B cell (primary cell): ENCODE data around the gene COG5. TPM values are rescaled to one million over a fixed set of nuclear protein-coding genes. Genes with fewer than 3 reads are reported as not detected.

Source experiments
- ATAC-seq: fragments of 200-7000 bp; cut with Tn5 transposase; one replicate; pipeline ENCODE4 v1.10.0; 2021; ENCODE audit warnings: low read depth, mild to moderate bottlenecking, moderate number of reproducible peaks, moderate library complexity
- CTCF ChIA-PET: fragments of 350-600 bp; sonication (Branson Sonifier 250); formaldehyde crosslinking; loops from one replicate; lab custom pipeline; 2021; ENCODE audit warnings: antibody characterized with exemption, inconsistent platforms; lab: Charles Lee
- POLR2A ChIA-PET: fragments of 350-600 bp; sonication (Branson Sonifier 250); formaldehyde crosslinking; loops from one replicate; lab custom pipeline; 2021; ENCODE audit warnings: antibody characterized with exemption; lab: Charles Lee
- DNase-seq: peaks from one replicate; pipeline ENCODE4 v3.0.0; 2013
- H2AFZ ChIP-seq: 2 replicates; pipeline ENCODE4 v1.6.1; 2012; ENCODE audit warnings: mild to moderate bottlenecking, low read depth, low read length; ENCODE audit not compliant: insufficient read depth, poor library complexity, severe bottlenecking
- H3K27ac ChIP-seq, 2 donors: 1 replicate in 1 of 2; 2 replicates in 1 of 2; pipeline ENCODE4 v1.5.1; 2012 to 2013; ENCODE audit warnings: low read length in 2 of 2, mild to moderate bottlenecking in 2 of 2, moderate library complexity in 1 of 2
- H3K27me3 ChIP-seq, 4 experiments: fragments of 200-600 bp in 1 of 4; sonication (generic) in 1 of 4; replicated peaks in 1 of 4; 1 replicate in 2 of 4; 2 replicates in 2 of 4; pipeline versions ENCODE4 v1.6.1 to v1.7.0; 2013 to 2016; ENCODE audit warnings: low read length in 3 of 4, mild to moderate bottlenecking in 2 of 4, mixed read lengths in 1 of 4, moderate library complexity in 1 of 4; ENCODE audit not compliant: insufficient read depth in 4 of 4, control insufficient read depth in 3 of 4; ENCODE audit errors: control extremely low read depth in 1 of 4
- H3K36me3 ChIP-seq, 2 experiments: replicated peaks in 1 of 2; 1 replicate in 1 of 2; 2 replicates in 1 of 2; pipeline versions ENCODE4 v1.6.1 to v1.7.1; 2013; ENCODE audit warnings: low read length in 1 of 2; ENCODE audit not compliant: insufficient read depth in 2 of 2, control insufficient read depth in 1 of 2; ENCODE audit errors: control extremely low read depth in 1 of 2, extremely low read depth in 1 of 2
- H3K4me1 ChIP-seq, 2 donors: fragments of 200-600 bp in 1 of 2; sonication (generic) in 1 of 2; 1 replicate in 1 of 2; 2 replicates in 1 of 2; pipeline versions ENCODE4 v1.5.1 to v1.6.1; 2013 to 2017; ENCODE audit warnings: low read length in 2 of 2; ENCODE audit not compliant: control insufficient read depth in 2 of 2, insufficient read depth in 2 of 2
- H3K4me2 ChIP-seq: replicated peaks from 2 replicates; pipeline ENCODE3; 2012; ENCODE audit warnings: mild to moderate bottlenecking, low read depth, low read length; ENCODE audit not compliant: poor library complexity, severe bottlenecking
- H3K4me3 ChIP-seq, 5 experiments: fragments of 200-600 bp in 1 of 5; sonication (generic) in 1 of 5; 1 replicate in 3 of 5; 2 replicates in 2 of 5; pipeline versions ENCODE4 v1.5.1 to v1.7.0; 2011 to 2016; ENCODE audit warnings: low read length in 4 of 5, mild to moderate bottlenecking in 4 of 5, low read depth in 2 of 5, control low read depth in 1 of 5, moderate library complexity in 1 of 5; ENCODE audit not compliant: insufficient read depth in 1 of 5; ENCODE audit errors: control extremely low read depth in 1 of 5, extremely low read depth in 1 of 5
- H3K79me2 ChIP-seq: fragments of 200-600 bp; sonication (generic); one replicate; pipeline ENCODE4 v1.6.0; 2016; ENCODE audit warnings: low read length; ENCODE audit not compliant: control insufficient read depth, insufficient read depth
- H3K9ac ChIP-seq: fragments of 200-600 bp; sonication (generic); 2 replicates; pipeline ENCODE4 v1.6.1; 2017; ENCODE audit warnings: mild to moderate bottlenecking, low read length, moderate library complexity
- H3K9me3 ChIP-seq, 3 donors: one replicate each; pipeline versions ENCODE4 v1.6.1 to v1.7.1; 2013; ENCODE audit warnings: low read length in 2 of 3; ENCODE audit not compliant: control insufficient read depth in 2 of 3, insufficient read depth in 1 of 3; ENCODE audit errors: control extremely low read depth in 1 of 3
- H4K20me1 ChIP-seq: 2 replicates; pipeline ENCODE4 v1.6.0; 2012; ENCODE audit warnings: mild to moderate bottlenecking, low read length; ENCODE audit not compliant: insufficient read depth, control insufficient read depth, poor library complexity, severe bottlenecking
- H3K27ac Mint-ChIP-seq: one replicate; pipeline ENCODE4 v1.8.0; 2021; ENCODE audit warnings: mixed read lengths
- H3K27me3 Mint-ChIP-seq: one replicate; pipeline ENCODE4 v1.8.0; 2021; ENCODE audit warnings: mixed read lengths
- H3K4me1 Mint-ChIP-seq: one replicate; pipeline ENCODE4 v1.8.0; 2021; ENCODE audit warnings: mixed read lengths
- H3K4me3 Mint-ChIP-seq: one replicate; pipeline ENCODE4 v1.8.0; 2021; ENCODE audit warnings: mixed read lengths
- H3K9me3 Mint-ChIP-seq: one replicate; pipeline ENCODE4 v1.8.0; 2022; ENCODE audit warnings: mixed read lengths; ENCODE audit not compliant: insufficient read depth
- CTCF ChIP-seq: fragments of 200-600 bp; IDR thresholded peaks from one replicate; pipeline ENCODE4 v1.8.0; 2022; ENCODE audit warnings: antibody characterized with exemption, mild to moderate bottlenecking
- EZH2 ChIP-seq: IDR thresholded peaks from 2 replicates; pipeline ENCODE4 v1.6.1; 2012; ENCODE audit warnings: borderline replicate concordance, low read depth, mild to moderate bottlenecking, moderate library complexity, low read length; ENCODE audit not compliant: insufficient read depth, poor library complexity, severe bottlenecking
- WGBS: methylation state at CpG from one replicate; pipeline ENCODE4 v1.1.5; 2013; ENCODE audit warnings: missing lambda C conversion rate; ENCODE audit not compliant: insufficient coverage; 5-methylcytosine and 5-hydroxymethylcytosine counted together
- intact Hi-C: fragments of 100-400 bp; cut with micrococcal nuclease; formaldehyde crosslinking; loops from one replicate; pipeline ENCODE4 v1.10.0; 2022
- polyA plus RNA-seq: library from polyadenylated mRNA; depleted of rRNA; stranded (reverse); fragments of >200 nt; gene quantifications from 2 replicates; pipeline ENCODE4 v1.2.3, GENCODE V29; 2012
- total RNA-seq, 2 donors: library from RNA; stranded (reverse); fragments of 120-200 nt in 1 of 2; gene quantifications; 1 replicate in 1 of 2; 2 replicates in 1 of 2; pipeline versions ENCODE4 v1.2.3 to v1.2.4, GENCODE V29; 2013 to 2022

Gene COG5
- total and polyA plus RNA-seq, 2 donors (not counting 1 experiment from before 2014, with no cell fraction given): 7.0 to 73.0 TPM

DNA sequence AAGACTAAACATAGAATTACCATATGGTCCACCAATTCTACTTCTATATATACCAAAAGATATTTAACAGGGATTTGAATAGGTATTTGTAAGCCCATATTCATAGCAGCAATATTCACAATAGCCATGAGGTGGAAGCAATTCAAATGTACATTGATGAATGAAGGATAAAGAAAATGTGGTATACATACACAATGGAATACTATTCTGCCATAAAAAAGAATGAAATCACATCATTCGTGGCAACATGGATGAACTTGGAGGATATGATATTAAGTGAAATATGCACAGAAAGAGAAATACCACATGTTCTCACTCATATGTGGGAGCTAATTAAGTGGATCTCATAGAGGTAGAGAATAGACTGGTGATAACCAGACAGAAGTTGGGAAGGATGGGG, 128.0 kb downstream of the COG5 start:
- H3K36me3 ChIP-seq: no peaks in the 10 kb centered on the region
- H3K27me3 Mint-ChIP-seq: no peaks in the 10 kb centered on the region
- H3K4me3 ChIP-seq: no peak overlapping the region
- H3K4me2 ChIP-seq: no peak overlapping the region
- H3K27ac Mint-ChIP-seq: no peak overlapping the region
- H3K4me3 Mint-ChIP-seq: no peak overlapping the region
- H3K79me2 ChIP-seq: no peaks in the 10 kb centered on the region
- TF ChIP-seq CTCF (no peak), EZH2 (no peak)
- CTCF ChIA-PET: no interaction called here
- ATAC-seq: no peak
- WGBS: no CpG with 5 or more reads among the region's 1 CpG
- H3K9ac ChIP-seq: no peak overlapping the region
- peaks cover 6% of the 10 kb centered on the region for H3K9me3 Mint-ChIP-seq
- POLR2A ChIA-PET: no interaction called here
- H2AFZ ChIP-seq: no peak overlapping the region
- peaks cover 0 to under 1% of the 10 kb centered on the region in 2 donors for H3K4me1 ChIP-seq
- intact Hi-C loops: no loop called here
- H3K27me3 ChIP-seq: no peaks in the 10 kb centered on the region
- no peak overlapping the region for H3K27ac ChIP-seq
- DNase-seq: no peak
- H4K20me1 ChIP-seq: no peaks in the 10 kb centered on the region
- peaks cover under 1% of the 10 kb centered on the region for H3K4me1 Mint-ChIP-seq
- H3K9me3 ChIP-seq: peaks cover 0 to 4% (median 2%) of the 10 kb centered on the region in 3 donors

DNA sequence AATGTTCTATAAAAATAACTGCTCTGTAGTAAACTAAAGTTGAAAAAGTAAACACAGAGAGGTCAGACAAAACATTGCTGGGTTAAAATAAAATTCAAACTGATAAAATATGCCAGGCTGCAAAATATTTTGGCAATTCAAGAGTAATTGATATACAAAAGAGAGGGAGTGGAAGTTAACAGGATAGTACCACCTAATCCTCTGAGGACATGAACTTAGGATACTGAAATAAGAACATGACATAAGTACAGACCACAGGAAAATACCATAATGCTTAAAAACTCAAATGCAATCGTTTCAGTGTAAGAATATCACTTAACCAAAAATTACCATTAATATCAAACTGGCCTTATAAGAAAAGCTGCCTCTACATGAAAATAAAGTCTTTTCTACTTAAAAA, 131.5 kb downstream of the COG5 start:
- Histone ChIP-seq H3K27ac (no peak overlapping the region), H3K4me2 (no peak overlapping the region), H3K9me3 (peaks cover 0 to 4% (median 2%) of the 10 kb centered on the region in 3 donors), H4K20me1 (no peaks in the 10 kb centered on the region), H3K36me3 (no peaks in the 10 kb centered on the region), H3K27me3 (no peaks in the 10 kb centered on the region), H3K9ac (no peak overlapping the region), H3K4me3 (no peak overlapping the region), H3K79me2 (no peaks in the 10 kb centered on the region), H2AFZ (no peak overlapping the region), H3K4me1 (peaks cover 0 to 8% of the 10 kb centered on the region in 2 donors)
- TF ChIP-seq CTCF (no peak), EZH2 (no peak)
- Mint-ChIP-seq H3K4me3 (no peak overlapping the region), H3K27ac (no peak overlapping the region), H3K27me3 (no peaks in the 10 kb centered on the region), H3K9me3 (peaks cover 11% of the 10 kb centered on the region), H3K4me1 (peaks cover 11% of the 10 kb centered on the region)
- POLR2A ChIA-PET: no interaction called here
- no peak for DNase-seq
- intact Hi-C loops: no loop called here
- CTCF ChIA-PET: no interaction called here
- no CpG with 5 or more reads among the region's 1 CpG for WGBS
- ATAC-seq: no peak
